GM18511 (cell line): ENCODE measurements around the gene COQ8A.
"Not testable (repeated sequence)": the region's sequence is repeated elsewhere in the genome, so short reads cannot be mapped to it uniquely, and the experiment has no call there.

ENCODE experiments used
- ATAC-seq: cut with Tn5 transposase; IDR thresholded peaks from one replicate; pipeline ENCODE4 v1.9.1; 2021; ENCODE audit warnings: mild to moderate bottlenecking, moderate library complexity; ENCODE audit not compliant: unreplicated experiment

Gene COQ8A

GRCh38 chr1:226951286-226952117, 11.4 kb downstream of the COQ8A start:
- no peak for ATAC-seq

DNA sequence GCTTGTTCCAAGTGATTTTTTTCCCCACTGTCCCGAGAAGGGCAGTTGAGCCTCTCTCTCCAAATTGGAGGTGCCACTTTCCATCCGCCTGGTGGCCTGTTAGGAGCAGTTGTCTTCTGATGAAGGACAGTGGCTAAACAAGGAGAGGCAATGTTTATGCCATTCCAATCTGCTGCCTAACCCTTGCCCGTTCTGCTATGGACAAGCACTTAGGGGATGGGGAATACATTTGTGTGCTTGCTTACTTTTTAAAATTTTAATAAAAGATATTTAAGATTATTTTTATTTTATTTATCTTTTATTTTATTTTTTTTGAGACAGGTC, 12.0 kb downstream of the COQ8A start:
- ATAC-seq, result no peak

DNA sequence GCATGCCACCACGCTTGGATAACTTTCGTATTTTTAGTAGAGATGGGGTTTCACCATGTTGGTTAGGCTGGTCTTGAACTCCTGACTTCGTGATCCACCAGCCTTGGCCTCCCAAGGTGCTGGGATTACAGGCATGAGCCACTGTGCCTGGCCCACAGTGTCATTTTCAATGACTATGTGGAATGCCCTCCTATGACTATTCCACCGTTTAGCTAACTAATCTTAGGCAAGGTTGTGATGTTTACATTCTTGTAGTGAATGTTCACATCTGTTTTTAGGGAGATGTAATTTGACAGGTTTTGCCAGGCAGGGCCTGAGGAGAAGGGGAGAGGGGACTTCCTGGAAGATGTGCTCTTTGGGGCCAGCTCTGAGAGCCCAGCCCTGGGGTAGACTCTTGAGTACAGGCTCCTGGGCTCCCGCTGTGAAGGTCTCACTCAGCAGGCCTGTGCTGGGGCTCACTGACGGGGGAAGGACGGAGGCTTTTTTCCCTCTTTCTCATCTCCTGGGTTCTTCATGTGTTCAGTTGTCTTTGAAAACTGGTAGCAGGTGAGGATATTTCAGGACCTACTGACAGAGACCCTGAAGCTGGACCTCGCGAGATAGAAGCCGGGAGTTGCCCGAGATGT, 13.2 kb downstream of the COQ8A start:
- ATAC-seq, result no peak

GRCh38 chr1:226954337-226954736, 14.2 kb downstream of the COQ8A start:
- no peak for ATAC-seq

DNA sequence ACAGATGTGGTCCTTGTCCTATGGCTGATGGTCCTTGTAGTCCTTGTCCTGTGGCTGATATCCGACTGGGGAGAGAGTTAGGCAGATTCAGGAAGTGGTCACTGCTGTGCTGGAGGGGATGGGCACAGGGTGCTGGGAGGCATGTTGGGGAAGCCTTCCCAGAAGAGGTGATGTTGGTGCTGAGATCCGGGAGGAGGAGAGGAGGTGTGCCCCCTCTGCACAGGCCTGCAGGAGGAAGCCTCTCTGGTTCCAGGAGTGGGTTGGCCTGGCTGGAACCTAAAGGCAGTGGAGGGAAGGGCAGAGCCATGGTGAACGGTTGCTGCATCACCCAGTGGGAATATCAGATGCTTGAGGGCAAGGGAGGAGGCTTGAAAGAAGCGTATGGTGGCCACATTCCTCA, 14.7 kb downstream of the COQ8A start:
- ATAC-seq, result no peak

DNA sequence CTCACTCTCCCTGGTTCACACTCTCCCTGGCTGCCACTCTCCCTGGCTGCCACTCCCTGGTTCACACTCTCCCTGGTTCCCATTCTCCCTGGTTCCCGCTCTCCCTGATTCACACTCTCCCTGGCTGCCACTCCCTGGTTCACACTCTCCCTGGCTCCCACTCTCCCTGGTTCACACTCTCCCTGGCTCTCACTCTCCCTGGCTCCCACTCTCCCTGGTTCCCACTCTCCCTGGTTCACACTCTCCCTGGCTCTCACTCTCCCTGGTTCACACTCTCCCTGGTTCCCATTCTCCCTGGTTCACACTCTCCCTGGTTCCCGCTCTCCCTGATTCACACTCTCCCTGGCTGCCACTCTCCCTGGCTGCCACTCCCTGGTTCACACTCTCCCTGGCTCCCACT, 15.8 kb downstream of the COQ8A start:
- not testable (repeated sequence) for ATAC-seq

GRCh38 chr1:226956942-226957713, 17.0 kb downstream of the COQ8A start:
- ATAC-seq, result no peak

- ATAC-seq, result no peak
Observed at GRCh38 chr1:226957714-226958113, 17.6 kb downstream of the COQ8A start.

DNA sequence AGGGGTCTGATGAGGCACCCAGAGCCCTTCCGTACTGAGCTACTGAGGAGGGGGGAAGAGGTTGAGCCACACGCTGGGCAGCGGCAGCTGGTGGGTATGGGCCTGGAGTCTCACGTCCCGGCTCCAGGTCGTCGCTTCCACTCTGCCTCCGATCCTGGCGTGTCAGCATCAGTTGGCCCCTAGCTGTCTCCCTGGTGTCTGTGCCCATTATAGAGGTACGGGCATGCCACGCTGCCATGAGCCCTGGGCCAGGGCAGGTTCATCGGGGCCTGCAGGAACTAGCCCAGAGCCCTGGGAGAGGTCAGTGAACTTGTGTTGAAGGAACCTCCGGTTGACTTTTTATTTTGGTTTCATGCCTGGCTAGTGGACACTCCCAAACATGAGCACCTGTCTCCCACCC, 18.2 kb downstream of the COQ8A start:
- no peak for ATAC-seq

DNA sequence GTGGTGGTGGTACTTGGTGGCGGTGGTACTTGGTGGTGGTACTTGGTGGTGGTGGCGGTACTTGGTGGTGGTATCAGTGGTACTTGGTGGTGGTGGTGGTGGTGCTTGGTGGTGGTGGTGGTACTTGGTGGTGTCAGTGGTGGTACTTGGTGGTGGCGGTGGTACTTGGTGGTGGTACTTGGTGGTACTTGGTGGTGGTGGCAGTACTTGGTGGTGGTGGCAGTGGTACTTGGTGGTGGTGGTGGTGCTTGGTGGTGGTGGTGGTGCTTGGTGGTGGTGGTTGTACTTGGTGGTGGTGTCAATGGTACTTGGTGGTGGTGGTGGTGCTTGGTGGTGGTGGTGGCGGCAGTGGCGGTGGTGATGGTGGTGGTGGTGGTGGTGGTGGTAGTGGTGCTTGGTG, 20.2 kb downstream of the COQ8A start:
- no peak for ATAC-seq

GRCh38 chr1:226960944-226961765, 21.1 kb downstream of the COQ8A start:
- no peak for ATAC-seq

DNA sequence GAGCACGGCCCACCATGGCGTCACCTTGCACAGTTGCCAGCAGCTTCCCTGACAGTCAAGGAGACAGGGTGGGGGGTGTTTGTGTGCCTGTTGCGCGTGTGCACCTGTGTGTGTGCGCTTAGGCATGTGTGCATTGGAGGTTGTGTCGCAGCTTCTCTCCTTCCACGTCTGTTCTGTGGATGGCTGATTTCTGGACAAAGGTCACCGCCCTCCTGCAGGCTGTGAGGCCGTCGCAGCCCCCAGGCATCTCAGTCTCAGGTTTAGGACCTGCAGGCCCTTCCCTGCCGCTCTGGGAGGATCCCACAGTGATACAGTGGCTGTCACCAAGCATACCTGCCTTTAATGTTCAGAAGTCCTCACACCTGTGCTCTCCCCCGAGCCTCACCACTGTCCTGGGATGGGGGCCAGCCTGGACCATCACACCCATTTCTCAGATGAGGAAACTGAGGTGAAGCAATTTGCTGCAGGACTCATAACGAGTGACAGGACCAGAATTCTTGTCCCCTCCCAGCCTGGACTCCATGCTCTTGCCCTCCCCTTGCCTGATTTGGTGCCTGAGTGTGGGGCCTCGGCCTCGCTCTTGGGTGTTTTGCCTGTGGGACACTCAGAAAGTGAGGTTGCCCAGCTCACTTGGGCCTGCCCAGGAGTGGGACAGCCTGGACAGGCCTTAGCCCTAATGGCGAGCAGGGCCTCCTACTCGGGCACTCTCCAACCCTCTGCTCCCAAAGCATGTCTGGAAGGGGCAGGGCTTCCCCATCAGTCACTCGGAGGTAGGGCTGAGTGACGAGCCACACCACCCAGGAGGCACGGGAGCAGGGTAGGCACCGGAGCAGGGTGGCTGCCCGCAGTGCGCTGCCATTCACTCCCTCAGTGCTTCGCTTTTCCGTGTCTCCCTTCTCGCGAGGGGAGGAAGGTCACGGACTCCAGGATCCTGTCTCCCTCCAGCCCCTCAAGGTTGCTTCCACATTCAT, 22.6 kb downstream of the COQ8A start:
- no peak for ATAC-seq

- no peak for ATAC-seq
Observed at GRCh38 chr1:226964068-226964425, 24.0 kb downstream of the COQ8A start.

DNA sequence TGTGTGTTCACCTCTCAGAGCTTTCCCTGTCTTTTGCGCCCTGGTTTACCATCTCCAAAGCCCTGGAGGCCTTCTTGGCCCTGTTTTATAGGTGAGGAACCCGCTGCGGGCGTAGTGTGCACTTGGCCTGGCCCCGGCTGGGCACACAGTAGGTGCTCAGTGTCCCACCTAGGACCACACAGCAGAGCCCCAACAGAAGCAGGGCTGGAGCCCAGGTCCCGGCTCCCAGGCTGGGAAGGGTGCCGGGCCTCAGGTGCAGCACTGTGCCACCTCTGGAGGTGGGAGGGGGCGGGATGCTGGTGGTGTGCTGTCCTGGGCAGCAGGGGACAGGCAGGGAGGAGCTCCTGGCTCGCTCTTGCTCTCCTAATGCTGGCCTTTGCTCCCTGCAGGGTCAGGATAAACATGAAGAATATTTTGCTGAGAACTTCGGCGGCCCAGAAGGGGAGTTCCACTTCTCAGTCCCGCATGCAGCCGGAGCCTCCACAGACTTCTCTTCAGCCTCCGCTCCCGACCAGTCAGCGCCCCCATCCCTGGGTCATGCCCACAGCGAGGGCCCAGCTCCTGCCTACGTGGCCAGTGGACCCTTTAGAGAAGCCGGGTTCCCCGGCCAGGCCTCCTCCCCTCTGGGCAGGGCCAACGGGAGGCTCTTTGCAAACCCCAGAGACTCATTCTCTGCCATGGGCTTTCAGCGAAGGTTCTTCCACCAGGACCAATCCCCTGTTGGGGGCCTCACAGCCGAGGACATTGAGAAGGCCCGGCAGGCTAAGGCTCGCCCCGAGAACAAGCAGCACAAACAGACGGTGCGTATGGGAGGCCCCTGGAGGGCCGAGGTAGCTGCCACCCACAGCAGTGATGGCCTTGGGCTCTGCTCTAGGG, 24.8 kb downstream of the COQ8A start:
- ATAC-seq, result no peak

- no peak for ATAC-seq
Observed at GRCh38 chr1:226965581-226966440, 25.7 kb downstream of the COQ8A start.

GRCh38 chr1:226966683-226967082, 26.6 kb downstream of the COQ8A start:
- ATAC-seq, result no peak

DNA sequence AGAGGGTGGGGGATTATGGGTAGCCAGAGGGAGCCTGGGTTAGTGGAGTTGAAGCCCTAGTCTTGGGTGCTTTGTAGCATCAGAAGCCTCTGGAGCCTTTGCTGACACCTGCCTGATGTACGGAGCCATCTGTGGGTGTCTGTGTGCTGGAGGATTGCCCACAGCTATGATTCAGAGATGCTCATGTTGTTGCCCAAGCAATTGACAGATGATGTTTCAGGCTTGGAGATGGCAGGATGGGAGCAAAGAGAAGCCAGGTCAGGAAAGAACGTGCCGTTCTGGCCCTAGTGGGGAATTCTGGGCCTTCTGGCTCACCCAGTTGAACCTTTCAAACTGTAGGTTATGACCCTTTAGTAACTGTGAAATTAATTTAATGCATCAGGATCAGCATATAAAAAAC, 27.6 kb downstream of the COQ8A start:
- no peak for ATAC-seq

- ATAC-seq, result no peak
Observed at GRCh38 chr1:226971765-226972164, 31.7 kb downstream of the COQ8A start.
